Calu3 (cell line): ENCODE measurements around the gene S100A4. TPM values are rescaled to one million over a fixed set of nuclear protein-coding genes. Genes with fewer than 3 reads are reported as not detected.
"Not testable (repeated sequence)": the region's sequence is repeated elsewhere in the genome, so short reads cannot be mapped to it uniquely, and the experiment has no call there.

Source experiments
- BruUV-seq: library from RNA; stranded (reverse); fragments of 400-500 nt; replicated peaks from 2 replicates; lab custom pipeline; 2021; lab: Mats Ljungman, UMichigan
- CTCF ChIA-PET: fragments of 300-600 bp; sonication (Branson Sonifier 250); formaldehyde crosslinking; loops from one replicate; lab custom pipeline; 2022; ENCODE audit warnings: antibody characterized with exemption; lab: Charles Lee
- DNase-seq: peaks from one replicate; pipeline ENCODE4 v3.0.0; 2022
- H3K27ac Mint-ChIP-seq: one replicate; pipeline ENCODE4 v1.8.0; 2022; ENCODE audit warnings: mixed read lengths; ENCODE audit not compliant: unreplicated experiment
- H3K27me3 Mint-ChIP-seq: one replicate; pipeline ENCODE4 v1.8.0; 2022; ENCODE audit warnings: mixed read lengths; ENCODE audit not compliant: unreplicated experiment
- H3K36me3 Mint-ChIP-seq: one replicate; pipeline ENCODE4 v1.8.0; 2022; ENCODE audit warnings: mild to moderate bottlenecking, moderate library complexity, mixed read lengths; ENCODE audit not compliant: insufficient read depth, unreplicated experiment
- H3K4me1 Mint-ChIP-seq: one replicate; pipeline ENCODE4 v1.8.0; 2022; ENCODE audit warnings: mild to moderate bottlenecking, low read depth, mixed read lengths; ENCODE audit not compliant: unreplicated experiment
- H3K4me3 Mint-ChIP-seq: one replicate; pipeline ENCODE4 v1.8.0; 2022; ENCODE audit warnings: mild to moderate bottlenecking, low read depth, moderate library complexity, mixed read lengths; ENCODE audit not compliant: unreplicated experiment
- H3K9me3 Mint-ChIP-seq: one replicate; pipeline ENCODE4 v1.8.0; 2022; ENCODE audit warnings: low read depth, mixed read lengths; ENCODE audit not compliant: unreplicated experiment
- CTCF ChIP-seq: fragments of 200-600 bp; IDR thresholded peaks from one replicate; pipeline ENCODE4 v1.8.0; 2022; ENCODE audit warnings: antibody characterized with exemption; ENCODE audit not compliant: unreplicated experiment
- intact Hi-C: fragments of 100-400 bp; cut with micrococcal nuclease; formaldehyde crosslinking; loops from one replicate; pipeline ENCODE4 v1.10.0; 2022; ENCODE audit not compliant: unreplicated experiment
- total RNA-seq: library from RNA; stranded (reverse); gene quantifications from 2 replicates; pipeline ENCODE4 v1.2.3, GENCODE V29; 2022

S100A4 gene
- total RNA-seq, 1 experiment from 2014 or later, result 20.5 TPM

DNA sequence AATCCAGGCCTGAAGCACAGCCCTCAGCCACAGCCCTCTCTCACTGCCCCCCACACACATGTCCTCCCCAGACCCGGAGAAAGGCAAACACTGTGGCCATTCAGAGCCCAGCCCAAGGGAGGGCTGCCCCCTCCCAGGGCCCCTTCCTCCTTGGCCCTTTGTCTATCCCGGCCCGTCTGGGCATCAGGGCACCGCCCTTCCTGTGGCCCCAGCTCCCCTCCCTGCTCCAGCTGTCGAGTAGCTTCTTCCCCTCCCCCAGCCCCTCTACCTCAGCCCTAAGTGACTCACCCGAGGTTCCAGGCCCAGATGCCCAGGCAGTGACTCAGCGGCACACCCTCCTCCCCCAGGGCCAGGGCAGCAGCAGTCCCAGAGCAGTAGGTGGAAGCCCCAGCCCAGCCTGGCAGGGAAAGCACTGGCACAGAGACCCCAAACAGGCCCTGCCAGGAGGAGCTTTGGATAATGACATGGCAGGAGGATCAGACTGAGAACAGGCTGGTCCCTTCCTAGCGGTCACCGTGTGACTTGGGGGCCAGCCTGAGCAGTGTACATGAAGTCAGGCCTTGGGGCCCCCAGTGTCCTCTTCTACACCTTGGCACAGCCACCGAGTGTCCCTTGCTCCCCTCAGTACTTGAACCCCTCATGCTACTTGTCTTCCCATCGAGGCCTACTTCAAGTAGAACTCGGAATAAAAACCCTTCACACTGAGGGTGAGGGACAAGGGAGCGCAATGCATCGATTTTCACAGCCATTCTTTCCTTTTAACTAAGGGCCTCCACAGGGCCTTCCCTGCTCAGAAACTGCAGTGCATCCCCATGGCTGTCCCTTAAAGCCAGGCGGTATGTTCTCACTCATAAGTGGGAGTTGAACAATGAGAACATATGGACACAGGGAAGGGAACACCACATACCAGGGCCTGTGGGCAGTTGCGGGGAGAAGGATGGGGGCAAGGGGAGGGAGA is 21.1 kb upstream of the S100A4 start:
- BruUV-seq, result TSS peak; percentile 83
- Mint-ChIP-seq H3K27ac (peak overlapping the region; percentile 96), H3K9me3 (no peaks in the 10 kb centered on the region), H3K4me1 (peaks cover 63% of the 10 kb centered on the region), H3K4me3 (peak overlapping the region; percentile 36), H3K27me3 (no peaks in the 10 kb centered on the region), H3K36me3 (peaks cover 46% of the 10 kb centered on the region)
- TF ChIP-seq CTCF, result no peak
- peak; percentile 100 for DNase-seq
- intact Hi-C loops, result loop anchor here (5.0 kb wide), 1 partner anchor 214 kb away; no protein-coding TSS in a partner anchor
- CTCF ChIA-PET, result interaction anchor here (0.6 to 2.1 kb wide), 16 partner anchors 11 to 106 kb away, joined by 3 to 61 read pairs (median 6); partner anchors contain the start of genes CHTOP, S100A13, S100A16 and S100A4

- H3K27ac Mint-ChIP-seq, result peak within 1 kb of the TSS; percentile 96
- peak within 1 kb of the TSS; percentile 36 for H3K4me3 Mint-ChIP-seq
- intact Hi-C loops, result loop anchor here (5.0 kb wide), 1 partner anchor 213 kb away; no protein-coding TSS in a partner anchor
- H3K9me3 Mint-ChIP-seq, result no peaks in the 10 kb centered on the region
- DNase-seq, result peak; percentile 63
- H3K27me3 Mint-ChIP-seq, result no peaks in the 10 kb centered on the region
- peaks cover 44% of the 10 kb centered on the region for H3K36me3 Mint-ChIP-seq
- no peak for TF ChIP-seq CTCF
- BruUV-seq, result TSS peak; percentile 16
- H3K4me1 Mint-ChIP-seq, result peaks cover 59% of the 10 kb centered on the region
- CTCF ChIA-PET, result interaction anchor here (0.6 to 2.1 kb wide), 16 partner anchors 10 to 107 kb away, joined by 3 to 61 read pairs (median 6); partner anchors contain the start of genes CHTOP, S100A13, S100A16 and S100A4
Measured at GRCh38 chr1:153565529-153566374, 20.1 kb upstream of the S100A4 start, which contains the start of gene S100A2. Gene S100A2 (minus strand): TSS chr1:153565844. CDS start chr1:153563877, 1,967 bp downstream.

GRCh38 chr1:153563991-153564390 is 18.4 kb upstream of the S100A4 start:
- BruUV-seq, result no TSS peak
- H3K9me3 Mint-ChIP-seq, result no peaks in the 10 kb centered on the region
- peaks cover 41% of the 10 kb centered on the region for H3K4me1 Mint-ChIP-seq
- CTCF ChIA-PET, result interaction anchor here (1.5 kb wide), 1 partner anchor 27 kb away, joined by 3 read pairs; no protein-coding TSS in a partner anchor
- intact Hi-C loops, result no loop called here
- no peak for DNase-seq
- peaks cover 39% of the 10 kb centered on the region for H3K36me3 Mint-ChIP-seq
- no peaks in the 10 kb centered on the region for H3K27me3 Mint-ChIP-seq
- no peak overlapping the region for H3K4me3 Mint-ChIP-seq
- H3K27ac Mint-ChIP-seq, result peak overlapping the region; percentile 28
- no peak for TF ChIP-seq CTCF

DNA sequence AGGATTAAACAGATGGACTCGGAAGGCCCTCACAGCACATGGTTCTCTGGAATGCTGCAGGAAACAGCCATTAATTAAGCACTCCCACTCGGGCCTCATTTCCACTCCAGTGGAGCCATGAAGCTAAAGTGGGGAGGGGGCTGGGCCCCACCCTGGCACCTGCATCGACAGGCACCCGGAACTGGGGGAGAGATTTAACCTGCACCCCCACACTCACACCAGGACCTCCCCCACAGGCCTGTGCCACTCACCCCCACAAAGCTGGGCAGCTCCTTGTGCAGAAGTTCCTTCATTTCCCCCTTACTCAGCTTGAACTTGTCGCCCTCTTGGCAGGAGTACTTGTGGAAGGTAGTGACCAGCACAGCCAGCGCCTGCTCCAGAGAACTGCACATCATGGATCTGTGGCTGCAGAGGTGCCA is 17.9 kb upstream of the S100A4 start:
- Mint-ChIP-seq H3K4me1 (peaks cover 36% of the 10 kb centered on the region), H3K36me3 (peaks cover 35% of the 10 kb centered on the region), H3K4me3 (no peak overlapping the region), H3K27ac (no peak overlapping the region), H3K27me3 (no peaks in the 10 kb centered on the region), H3K9me3 (no peaks in the 10 kb centered on the region)
- no peak for TF ChIP-seq CTCF
- CTCF ChIA-PET, result interaction anchor here (0.7 to 1.5 kb wide), 2 partner anchors 27 to 403 kb away, joined by 3 read pairs; no protein-coding TSS in a partner anchor
- intact Hi-C loops, result no loop called here
- no TSS peak for BruUV-seq
- no peak for DNase-seq

GRCh38 chr1:153562021-153562420 is 16.4 kb upstream of the S100A4 start:
- Mint-ChIP-seq H3K4me1 (peaks cover 21% of the 10 kb centered on the region), H3K36me3 (peaks cover 20% of the 10 kb centered on the region)
- H3K4me3 Mint-ChIP-seq, BruUV-seq, H3K27me3 Mint-ChIP-seq, intact Hi-C loops, DNase-seq, H3K27ac Mint-ChIP-seq, H3K9me3 Mint-ChIP-seq: not testable (repeated sequence)
- CTCF ChIA-PET, result interaction anchor here (1.1 to 1.6 kb wide), 3 partner anchors 10 to 30 kb away, joined by 3 read pairs; no protein-coding TSS in a partner anchor
